ENCODE data around the gene RNU6-7. TPM values are rescaled to one million over a fixed set of nuclear protein-coding genes. Genes with fewer than 3 reads are reported as not detected.

RNU6-7 gene
- total RNA-seq, 1 donor from 2014 or later = not detected

DNA sequence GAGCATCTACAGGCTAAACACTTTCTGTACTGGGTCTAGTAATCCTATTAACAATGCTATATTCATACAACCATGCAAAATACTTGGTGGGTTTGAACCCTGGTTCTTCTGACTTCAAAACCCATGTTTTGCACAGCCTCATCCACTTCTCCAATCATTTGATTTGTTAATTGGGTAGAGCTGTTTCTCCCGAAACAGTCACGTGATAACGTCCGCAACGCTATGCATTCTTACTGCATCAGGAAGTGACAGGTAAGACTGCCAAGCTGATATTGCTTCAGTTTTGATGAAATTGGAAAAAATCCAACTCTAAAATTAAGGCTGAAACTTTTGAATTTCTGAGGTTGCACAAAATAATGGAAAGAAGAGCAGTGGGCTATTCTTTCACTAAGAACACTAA is 30.4 kb upstream of the RNU6-7 start:
- Mint-ChIP-seq H3K36me3 (ENCODE audit: low read depth) (no peaks in the 10 kb centered on the region), H3K4me1 (peaks cover 2% of the 10 kb centered on the region), H3K27me3 (no peaks in the 10 kb centered on the region), H3K27ac (no peak overlapping the region), H3K4me3 (no peak overlapping the region), H3K9me3 (no peaks in the 10 kb centered on the region)
- no peak for ATAC-seq (ENCODE audit: low read depth)
- TF ChIP-seq CTCF (IDR thresholded peaks at IDR 0.05) = no peak
- ChIA-PET CTCF (interaction anchor here (1.7 kb wide), 1 partner anchor 15 kb away, joined by 3 read pairs; no protein-coding TSS in a partner anchor), POLR2A (no interaction called here)
- intact Hi-C loops (cut with micrococcal nuclease) = no loop called here
- no peak for DNase-seq

GRCh38 chr14:32183151-32184058 is 18.4 kb upstream of the RNU6-7 start:
- CTCF ChIA-PET = no interaction called here
- ATAC-seq (ENCODE audit: low read depth) = no peak
- TF ChIP-seq CTCF (IDR thresholded peaks at IDR 0.05) = no peak

DNA sequence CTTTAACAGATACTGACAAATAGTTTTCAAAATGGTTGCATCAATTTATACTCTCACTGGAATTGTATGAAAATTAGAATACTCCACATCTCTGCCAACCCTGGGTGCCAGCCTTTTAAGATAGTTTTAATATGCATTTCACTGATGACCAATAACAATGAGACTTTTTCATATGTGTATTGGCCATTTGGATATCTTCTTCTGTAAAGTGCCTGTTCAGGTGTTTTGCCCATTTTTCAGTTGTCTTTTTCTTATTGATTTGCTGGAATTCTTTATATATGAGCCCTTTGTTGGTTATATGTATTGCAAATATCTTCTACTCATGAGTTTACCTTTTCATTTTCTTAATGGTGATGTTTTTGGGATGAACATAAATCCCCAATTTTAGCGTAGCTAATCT is 16.7 kb upstream of the RNU6-7 start:
- POLR2A ChIA-PET = no interaction called here
- H3K9me3 Mint-ChIP-seq = peaks cover 4% of the 10 kb centered on the region
- H3K27me3 Mint-ChIP-seq = peaks cover 2% of the 10 kb centered on the region
- peaks cover 16% of the 10 kb centered on the region for H3K4me1 Mint-ChIP-seq
- no peak overlapping the region for H3K4me3 Mint-ChIP-seq
- no peak for TF ChIP-seq CTCF (IDR thresholded peaks at IDR 0.05)
- DNase-seq (no peak), ATAC-seq (ENCODE audit: low read depth) (no peak)
- H3K27ac Mint-ChIP-seq = no peak overlapping the region
- CTCF ChIA-PET = no interaction called here
- intact Hi-C loops (cut with micrococcal nuclease) = no loop called here
- H3K36me3 Mint-ChIP-seq (ENCODE audit: low read depth) = no peaks in the 10 kb centered on the region

More at GRCh38 chr14:32183151-32184058, 18.4 kb upstream of the RNU6-7 start:
- Mint-ChIP-seq H3K9me3 (peaks cover 10% of the 10 kb centered on the region), H3K36me3 (ENCODE audit: low read depth) (no peaks in the 10 kb centered on the region), H3K27me3 (peaks cover 4% of the 10 kb centered on the region), H3K27ac (no peak overlapping the region), H3K4me1 (peaks cover 10% of the 10 kb centered on the region), H3K4me3 (no peak overlapping the region)
- intact Hi-C loops (cut with micrococcal nuclease) = no loop called here
- no peak for DNase-seq
- POLR2A ChIA-PET = no interaction called here

DNA sequence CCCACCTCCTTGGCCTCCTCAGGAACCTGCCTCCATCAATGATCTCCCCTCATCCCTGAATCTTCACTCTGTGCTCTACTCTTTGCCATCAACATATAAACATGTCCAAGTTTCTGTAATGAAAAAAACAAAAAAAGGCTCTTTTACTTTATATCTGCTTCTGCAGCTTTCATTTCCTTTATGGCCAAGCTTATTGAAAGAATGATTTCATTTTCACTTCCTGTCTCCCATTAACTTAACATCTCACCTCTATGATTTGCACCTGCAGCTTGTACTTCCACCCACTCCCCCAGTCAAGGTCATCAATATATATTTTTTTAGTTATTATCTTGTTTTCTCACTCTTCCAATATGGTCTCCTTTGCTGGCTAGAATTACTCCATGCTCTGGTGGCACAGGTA is 15.6 kb upstream of the RNU6-7 start:
- Mint-ChIP-seq H3K4me3 (peak overlapping the region; percentile 60), H3K27me3 (peaks cover 2% of the 10 kb centered on the region), H3K4me1 (peaks cover 21% of the 10 kb centered on the region), H3K36me3 (ENCODE audit: low read depth) (no peaks in the 10 kb centered on the region), H3K9me3 (peaks cover 2% of the 10 kb centered on the region), H3K27ac (peak overlapping the region; percentile 80)
- POLR2A ChIA-PET = interaction anchor here (0.7 to 0.9 kb wide), 2 partner anchors 17 to 110 kb away, joined by 3 to 5 read pairs; partner anchors contain the start of gene ARHGAP5
- intact Hi-C loops (cut with micrococcal nuclease) = loop anchor here (1.0 to 2.0 kb wide), 2 partner anchors 8 to 15 kb away; no protein-coding TSS in a partner anchor
- CTCF ChIA-PET = interaction anchor here (1.0 kb wide), 1 partner anchor 15 kb away, joined by 3 read pairs; no protein-coding TSS in a partner anchor
- no peak for TF ChIP-seq CTCF (IDR thresholded peaks at IDR 0.05)
- ATAC-seq (ENCODE audit: low read depth) (no peak), DNase-seq (no peak)

GRCh38 chr14:32189811-32190210 is 12.0 kb upstream of the RNU6-7 start:
- no peak overlapping the region for H3K4me3 Mint-ChIP-seq
- no peaks in the 10 kb centered on the region for H3K36me3 Mint-ChIP-seq (ENCODE audit: low read depth)
- POLR2A ChIA-PET = no interaction called here
- peaks cover 2% of the 10 kb centered on the region for H3K9me3 Mint-ChIP-seq
- intact Hi-C loops (cut with micrococcal nuclease) = no loop called here
- CTCF ChIA-PET = no interaction called here
- no peak for TF ChIP-seq CTCF (IDR thresholded peaks at IDR 0.05)
- peaks cover 21% of the 10 kb centered on the region for H3K4me1 Mint-ChIP-seq
- H3K27ac Mint-ChIP-seq = no peak overlapping the region
- ATAC-seq (ENCODE audit: low read depth) (no peak), DNase-seq (no peak)
- H3K27me3 Mint-ChIP-seq = no peaks in the 10 kb centered on the region
